Epithelial cell of esophagus (primary cell): Measurements from ENCODE around the gene C5AR2.
"Not testable (repeated sequence)": the region's sequence is repeated elsewhere in the genome, so short reads cannot be mapped to it uniquely, and the experiment has no call there.

Experiments used
- DNase-seq: peaks from one replicate; pipeline ENCODE4 v3.0.0; 2010; ENCODE audit warnings: low read depth
- H3K4me3 ChIP-seq: 2 replicates; pipeline ENCODE4 v1.5.1; 2011; ENCODE audit warnings: mild to moderate bottlenecking, low read length, control low read depth
- CTCF ChIP-seq: IDR thresholded peaks from 2 replicates; pipeline ENCODE4 v1.5.1; 2011; ENCODE audit warnings: low read depth, mild to moderate bottlenecking, low read length, control low read depth, inconsistent platforms; ENCODE audit not compliant: insufficient read depth; ENCODE audit errors: missing control alignments

The C5AR2 gene

GRCh38 chr19:47341734-47342133 lies 9.8 kb downstream of the C5AR2 start:
- H3K4me3 ChIP-seq = no peak overlapping the region
- DNase-seq = no peak
- no peak for TF ChIP-seq CTCF

- no peak for TF ChIP-seq CTCF
- DNase-seq = no peak
- H3K4me3 ChIP-seq = no peak overlapping the region
These were observed 11.3 kb downstream of the C5AR2 start for GRCh38 chr19:47343194-47343802.

GRCh38 chr19:47344425-47344824 lies 12.4 kb downstream of the C5AR2 start:
- no peak for TF ChIP-seq CTCF
- no peak for DNase-seq
- H3K4me3 ChIP-seq = no peak overlapping the region

- not testable (repeated sequence) for DNase-seq
These were observed 14.0 kb downstream of the C5AR2 start for GRCh38 chr19:47346024-47346423.

GRCh38 chr19:47348819-47349795 lies 17.1 kb downstream of the C5AR2 start, which contains the start of gene DHX34:
Gene DHX34, plus strand, starts transcription at chr19:47349315. Its CDS starts 3,716 bp downstream, at chr19:47353031.
- DNase-seq = peak; percentile 99
- peak within 1 kb of the TSS; percentile 99 for H3K4me3 ChIP-seq
- TF ChIP-seq CTCF = peak; percentile 92

More at GRCh38 chr19:47346024-47346423, 14.0 kb downstream of the C5AR2 start:
- H3K4me3 ChIP-seq = not testable (repeated sequence)

GRCh38 chr19:47350630-47351029 lies 18.7 kb downstream of the C5AR2 start:
- DNase-seq = no peak
- no peak overlapping the region for H3K4me3 ChIP-seq
- TF ChIP-seq CTCF = no peak

- H3K4me3 ChIP-seq = no peak overlapping the region
- TF ChIP-seq CTCF = no peak
- DNase-seq = peak; percentile 41
These were observed 19.6 kb downstream of the C5AR2 start for GRCh38 chr19:47351548-47351947.
